GM12872 (cell line): Measurements from ENCODE around the gene SPTSSA.

Source experiments
- TF ChIP-seq, protein P1 (sequence below): IDR thresholded peaks from 3 replicates; pipeline ENCODE4 v1.5.1; 2011; ENCODE audit warnings: low read depth, mild to moderate bottlenecking, low read length, moderate library complexity; ENCODE audit not compliant: insufficient read depth

The SPTSSA gene

DNA sequence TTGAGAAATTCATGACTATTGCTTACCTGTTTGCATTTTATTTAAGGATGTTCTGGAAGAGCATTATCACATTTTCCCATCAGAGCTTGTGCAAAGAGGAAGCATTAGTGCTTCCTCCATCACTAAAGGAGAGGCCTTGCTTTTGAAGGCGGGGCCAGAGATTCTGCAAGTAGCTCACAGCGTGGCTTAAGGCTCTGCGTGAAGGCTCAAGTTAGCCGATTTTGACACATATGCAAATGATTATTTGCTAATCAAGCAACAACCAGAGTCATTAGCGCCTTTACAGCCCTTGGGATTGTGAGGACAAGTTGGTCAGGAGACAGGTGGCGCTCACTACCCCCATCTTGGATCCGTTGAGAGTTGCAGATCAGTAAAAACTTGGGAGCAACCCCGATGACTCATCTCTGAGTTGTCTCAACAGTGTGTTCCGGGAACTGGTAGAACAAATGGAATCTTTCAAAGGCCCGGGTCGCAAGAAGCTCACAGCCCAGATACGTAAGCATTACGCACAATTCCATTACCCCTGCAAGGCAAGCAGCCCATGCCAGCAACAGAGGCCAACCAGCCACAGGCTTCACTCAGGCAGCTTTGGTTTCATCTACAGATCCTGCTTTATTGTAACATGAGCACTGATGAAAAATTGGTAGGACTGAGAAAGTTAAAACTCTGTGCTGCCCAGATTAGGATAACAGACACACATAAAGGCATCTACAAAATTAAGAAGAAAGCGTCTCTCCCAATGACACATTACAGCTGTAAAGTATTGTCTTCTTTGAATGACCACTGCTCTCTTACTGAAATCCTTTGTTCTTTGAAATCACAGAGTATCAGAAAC is 34.9 kb upstream of the SPTSSA start:
- TF ChIP-seq, protein P1, sequence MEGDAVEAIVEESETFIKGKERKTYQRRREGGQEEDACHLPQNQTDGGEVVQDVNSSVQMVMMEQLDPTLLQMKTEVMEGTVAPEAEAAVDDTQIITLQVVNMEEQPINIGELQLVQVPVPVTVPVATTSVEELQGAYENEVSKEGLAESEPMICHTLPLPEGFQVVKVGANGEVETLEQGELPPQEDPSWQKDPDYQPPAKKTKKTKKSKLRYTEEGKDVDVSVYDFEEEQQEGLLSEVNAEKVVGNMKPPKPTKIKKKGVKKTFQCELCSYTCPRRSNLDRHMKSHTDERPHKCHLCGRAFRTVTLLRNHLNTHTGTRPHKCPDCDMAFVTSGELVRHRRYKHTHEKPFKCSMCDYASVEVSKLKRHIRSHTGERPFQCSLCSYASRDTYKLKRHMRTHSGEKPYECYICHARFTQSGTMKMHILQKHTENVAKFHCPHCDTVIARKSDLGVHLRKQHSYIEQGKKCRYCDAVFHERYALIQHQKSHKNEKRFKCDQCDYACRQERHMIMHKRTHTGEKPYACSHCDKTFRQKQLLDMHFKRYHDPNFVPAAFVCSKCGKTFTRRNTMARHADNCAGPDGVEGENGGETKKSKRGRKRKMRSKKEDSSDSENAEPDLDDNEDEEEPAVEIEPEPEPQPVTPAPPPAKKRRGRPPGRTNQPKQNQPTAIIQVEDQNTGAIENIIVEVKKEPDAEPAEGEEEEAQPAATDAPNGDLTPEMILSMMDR, result no peak

- TF ChIP-seq, protein P1, result no peak
These were observed 34.1 kb upstream of the SPTSSA start for GRCh38 chr14:34496007-34496678.

GRCh38 chr14:34489324-34489723 is 27.3 kb upstream of the SPTSSA start:
- TF ChIP-seq, protein P1, result no peak

DNA sequence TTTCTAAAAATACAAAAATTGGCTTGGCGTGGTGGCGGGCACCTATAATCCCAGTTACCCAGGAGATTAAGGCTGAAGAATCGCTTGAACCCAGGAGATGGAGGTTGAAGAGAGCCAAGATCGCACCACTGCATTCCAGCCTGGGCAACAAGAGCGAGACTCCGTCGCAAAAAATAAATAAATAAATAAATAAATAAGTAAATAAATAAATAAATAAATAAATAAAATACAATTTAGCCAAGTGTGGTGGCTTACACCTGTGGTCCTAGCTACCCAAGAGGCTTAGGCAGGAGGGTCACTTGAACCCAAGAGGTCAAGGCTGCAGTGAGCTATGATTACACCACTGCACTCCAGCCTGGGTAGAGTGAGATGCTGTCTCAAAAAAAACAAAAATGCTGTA is 26.5 kb upstream of the SPTSSA start:
- TF ChIP-seq, protein P1, result no peak

DNA sequence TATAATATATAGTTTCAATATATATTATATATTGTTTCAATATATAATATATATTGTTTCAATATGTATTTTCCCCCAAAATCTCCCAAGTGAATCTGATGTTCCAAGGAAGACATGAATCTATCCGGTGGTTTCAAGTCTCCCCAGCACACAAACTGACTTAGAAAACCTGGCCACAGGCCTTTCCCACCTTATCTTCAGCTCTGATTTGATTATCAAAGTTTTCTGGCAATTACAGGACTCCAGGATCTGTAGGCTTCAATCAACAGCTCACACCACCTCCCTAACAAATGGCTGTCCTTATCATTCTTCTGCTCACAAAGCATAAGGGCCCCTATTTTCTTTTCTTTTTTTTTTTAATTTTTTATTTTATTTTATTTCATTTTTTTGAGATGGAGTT is 22.7 kb upstream of the SPTSSA start:
- TF ChIP-seq, protein P1, result no peak

GRCh38 chr14:34482463-34482862 is 20.4 kb upstream of the SPTSSA start:
- TF ChIP-seq, protein P1, result no peak

GRCh38 chr14:34479694-34480093 is 17.7 kb upstream of the SPTSSA start:
- TF ChIP-seq, protein P1, result no peak
